ENCODE results near the gene KIAA1549. TPM values are rescaled to one million over a fixed set of nuclear protein-coding genes. Genes with fewer than 3 reads are reported as not detected.

The KIAA1549 gene
- total RNA-seq, 1 donor from 2014 or later = 0.77 TPM

DNA sequence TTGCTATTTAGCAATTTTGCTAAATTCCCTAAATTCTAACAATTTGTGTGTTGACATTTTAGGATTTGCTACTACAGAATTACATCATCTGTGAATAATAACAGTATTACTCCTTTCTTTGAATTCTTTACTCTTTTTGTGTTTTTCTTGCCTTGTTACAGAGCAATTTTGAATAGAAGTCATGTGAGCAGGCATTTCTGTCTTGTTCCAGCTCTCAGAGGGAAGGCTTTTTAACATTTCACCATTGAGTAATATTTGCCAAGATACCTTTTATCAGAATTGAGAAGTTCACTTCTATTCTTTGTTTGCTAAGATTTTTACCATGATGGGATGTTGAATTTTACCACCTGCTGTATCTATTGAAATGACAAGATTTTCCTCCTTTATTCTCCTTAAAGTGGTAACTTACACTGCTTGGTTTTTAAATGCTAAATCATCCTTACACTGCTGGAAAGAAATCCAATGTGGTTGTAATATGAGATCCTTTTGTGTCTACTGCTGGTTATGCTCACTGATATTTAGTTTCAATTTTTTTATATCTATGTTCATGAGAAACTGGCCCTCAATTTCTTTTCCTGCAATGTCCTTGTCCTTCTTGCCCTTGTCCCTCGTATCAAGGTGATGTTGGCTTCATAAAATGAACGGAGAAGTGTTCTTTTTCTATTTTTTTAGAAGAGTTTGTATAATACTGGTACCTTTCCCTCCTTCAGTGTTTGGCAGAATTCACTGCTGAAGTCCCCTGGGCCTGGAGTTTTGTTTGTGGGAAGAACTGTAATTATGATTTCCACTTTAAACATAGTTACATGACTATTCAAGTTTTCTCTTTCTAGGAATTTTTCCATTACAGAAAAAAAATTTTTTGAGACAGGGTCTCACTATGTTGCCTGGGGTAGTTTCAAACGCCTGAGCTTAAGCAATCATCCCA is 132.9 kb downstream of the KIAA1549 start:
- intact Hi-C loops (cut with micrococcal nuclease) = no loop called here
- H3K27ac Mint-ChIP-seq = no peak overlapping the region
- H3K27me3 Mint-ChIP-seq = peaks cover 29% of the 10 kb centered on the region
- H3K4me1 Mint-ChIP-seq = peaks cover under 1% of the 10 kb centered on the region
- no peaks in the 10 kb centered on the region for H3K9me3 Mint-ChIP-seq
- no peak overlapping the region for H3K4me3 Mint-ChIP-seq
- no peaks in the 10 kb centered on the region for H3K36me3 Mint-ChIP-seq (ENCODE audit: low read depth)
- no peak for DNase-seq

DNA sequence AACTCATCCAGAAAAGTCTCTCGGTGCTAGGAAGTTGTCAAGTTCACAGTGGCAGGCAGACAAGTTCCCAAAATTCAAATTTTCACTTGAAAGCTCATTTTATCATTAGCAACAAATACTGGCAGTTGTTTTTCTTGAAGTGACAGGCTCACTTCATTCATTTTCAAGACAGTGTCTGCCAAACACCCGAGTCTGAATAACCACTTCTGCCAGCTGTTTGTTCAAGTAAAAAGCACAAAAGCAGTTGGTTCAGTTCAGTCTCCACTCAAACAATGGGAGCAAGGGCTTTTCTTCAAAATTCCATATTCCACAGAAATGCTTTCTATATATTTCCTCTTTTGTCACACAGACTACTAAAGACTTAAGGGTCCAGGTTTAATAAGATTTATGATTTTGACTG is 135.5 kb downstream of the KIAA1549 start:
- no peaks in the 10 kb centered on the region for H3K9me3 Mint-ChIP-seq
- no peaks in the 10 kb centered on the region for H3K4me1 Mint-ChIP-seq
- no peak for DNase-seq
- no peaks in the 10 kb centered on the region for H3K36me3 Mint-ChIP-seq (ENCODE audit: low read depth)
- intact Hi-C loops (cut with micrococcal nuclease) = no loop called here
- H3K4me3 Mint-ChIP-seq = no peak overlapping the region
- peaks cover 30% of the 10 kb centered on the region for H3K27me3 Mint-ChIP-seq
- no peak overlapping the region for H3K27ac Mint-ChIP-seq

GRCh38 chr7:138843632-138844580 is 137.3 kb downstream of the KIAA1549 start:
- DNase-seq = no peak
- Mint-ChIP-seq H3K4me1 (no peaks in the 10 kb centered on the region), H3K4me3 (no peak overlapping the region), H3K36me3 (ENCODE audit: low read depth) (no peaks in the 10 kb centered on the region), H3K27me3 (peaks cover 23% of the 10 kb centered on the region), H3K27ac (no peak overlapping the region), H3K9me3 (no peaks in the 10 kb centered on the region)
- intact Hi-C loops (cut with micrococcal nuclease) = no loop called here

GRCh38 chr7:138842111-138842510 is 139.1 kb downstream of the KIAA1549 start:
- Mint-ChIP-seq H3K4me3 (no peak overlapping the region), H3K36me3 (ENCODE audit: low read depth) (no peaks in the 10 kb centered on the region), H3K9me3 (no peaks in the 10 kb centered on the region), H3K27me3 (peaks cover 11% of the 10 kb centered on the region), H3K27ac (no peak overlapping the region), H3K4me1 (no peaks in the 10 kb centered on the region)
- intact Hi-C loops (cut with micrococcal nuclease) = no loop called here
- no peak for DNase-seq

GRCh38 chr7:138838166-138838565 is 143.0 kb downstream of the KIAA1549 start:
- no peaks in the 10 kb centered on the region for H3K9me3 Mint-ChIP-seq
- H3K27ac Mint-ChIP-seq = no peak overlapping the region
- no peak overlapping the region for H3K4me3 Mint-ChIP-seq
- intact Hi-C loops (cut with micrococcal nuclease) = no loop called here
- no peaks in the 10 kb centered on the region for H3K36me3 Mint-ChIP-seq (ENCODE audit: low read depth)
- no peak for DNase-seq
- peaks cover 13% of the 10 kb centered on the region for H3K27me3 Mint-ChIP-seq
- H3K4me1 Mint-ChIP-seq = peaks cover 6% of the 10 kb centered on the region

DNA sequence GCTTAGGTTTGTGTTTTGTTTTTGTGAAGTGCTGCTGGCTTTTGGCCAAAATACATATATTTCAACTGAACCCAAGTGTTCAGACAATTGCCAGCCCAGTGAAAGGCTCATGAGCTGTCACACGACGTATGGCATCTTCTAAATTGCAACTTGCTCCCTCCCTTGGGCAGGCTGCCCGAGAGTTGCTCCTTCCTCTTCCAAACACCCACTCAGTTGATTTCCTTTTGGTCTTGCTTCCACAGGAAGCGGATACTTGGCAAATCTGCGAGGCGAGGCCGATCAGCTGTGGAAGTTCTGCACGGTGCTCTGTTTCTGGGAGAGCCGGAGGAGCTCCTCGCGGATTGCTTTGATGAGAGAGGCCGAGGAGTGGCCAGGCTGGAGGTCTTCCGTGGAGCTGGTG is 143.6 kb downstream of the KIAA1549 start:
- Mint-ChIP-seq H3K4me1 (peaks cover 6% of the 10 kb centered on the region), H3K36me3 (ENCODE audit: low read depth) (no peaks in the 10 kb centered on the region), H3K4me3 (no peak overlapping the region), H3K9me3 (no peaks in the 10 kb centered on the region), H3K27me3 (peaks cover 13% of the 10 kb centered on the region), H3K27ac (no peak overlapping the region)
- no peak for DNase-seq
- intact Hi-C loops (cut with micrococcal nuclease) = no loop called here

- Mint-ChIP-seq H3K9me3 (no peaks in the 10 kb centered on the region), H3K27ac (no peak overlapping the region), H3K27me3 (peaks cover 8% of the 10 kb centered on the region)
Observed at GRCh38 chr7:138835087-138835486, 146.1 kb downstream of the KIAA1549 start.

DNA sequence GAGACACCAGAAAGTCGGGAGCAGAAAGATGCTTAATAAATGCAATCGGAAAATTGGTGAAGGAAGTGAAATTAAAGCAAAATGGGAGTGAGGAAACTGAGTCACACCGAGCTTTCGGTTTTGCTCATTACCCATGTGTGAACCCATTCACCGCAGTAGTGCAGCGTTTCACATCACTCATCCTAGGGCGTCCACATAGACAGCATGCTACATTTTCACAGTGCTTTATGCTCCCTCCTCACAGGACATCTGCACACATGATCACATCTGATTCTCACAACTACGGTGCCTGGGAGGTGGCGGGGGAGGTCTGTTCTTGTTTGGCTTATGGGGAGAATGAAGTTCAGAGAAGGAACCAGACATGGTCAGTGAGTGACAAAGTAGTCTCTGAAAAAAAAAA is 146.6 kb downstream of the KIAA1549 start:
- Mint-ChIP-seq H3K27me3 (peaks cover 8% of the 10 kb centered on the region), H3K36me3 (ENCODE audit: low read depth) (no peaks in the 10 kb centered on the region), H3K9me3 (no peaks in the 10 kb centered on the region), H3K27ac (no peak overlapping the region), H3K4me1 (peaks cover 6% of the 10 kb centered on the region), H3K4me3 (no peak overlapping the region)
- intact Hi-C loops (cut with micrococcal nuclease) = no loop called here
- DNase-seq = no peak

More at GRCh38 chr7:138835087-138835486, 146.1 kb downstream of the KIAA1549 start:
- Mint-ChIP-seq H3K36me3 (ENCODE audit: low read depth) (no peaks in the 10 kb centered on the region), H3K4me1 (peaks cover 6% of the 10 kb centered on the region), H3K4me3 (no peak overlapping the region)
- DNase-seq = no peak
- intact Hi-C loops (cut with micrococcal nuclease) = no loop called here

- no peaks in the 10 kb centered on the region for H3K9me3 Mint-ChIP-seq
- DNase-seq = no peak
- H3K27me3 Mint-ChIP-seq = peaks cover 7% of the 10 kb centered on the region
- H3K4me3 Mint-ChIP-seq = no peak overlapping the region
- no peaks in the 10 kb centered on the region for H3K36me3 Mint-ChIP-seq (ENCODE audit: low read depth)
- intact Hi-C loops (cut with micrococcal nuclease) = no loop called here
- H3K4me1 Mint-ChIP-seq = peaks cover 6% of the 10 kb centered on the region
- H3K27ac Mint-ChIP-seq = no peak overlapping the region
Observed at GRCh38 chr7:138833596-138833995, 147.6 kb downstream of the KIAA1549 start.

DNA sequence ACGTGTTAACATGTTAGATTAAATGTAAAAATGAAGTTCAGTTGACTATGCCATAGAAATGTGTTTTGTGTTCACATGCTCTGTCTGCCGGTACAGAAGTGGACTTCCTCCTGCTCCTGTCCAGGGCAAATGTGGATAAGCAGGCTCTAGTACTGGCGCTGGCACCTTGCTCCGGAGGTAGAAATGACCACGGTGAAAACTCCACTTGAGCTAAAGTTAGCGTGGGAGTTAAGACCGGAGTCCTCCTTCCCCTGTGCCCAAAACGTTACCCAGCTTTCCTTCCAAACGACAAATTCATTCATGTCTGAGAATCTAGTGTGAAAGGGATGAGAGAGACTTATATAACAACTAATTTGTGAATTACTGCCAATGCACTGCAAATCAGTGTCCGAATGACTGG is 148.2 kb downstream of the KIAA1549 start:
- Mint-ChIP-seq H3K27me3 (peaks cover 10% of the 10 kb centered on the region), H3K36me3 (ENCODE audit: low read depth) (no peaks in the 10 kb centered on the region), H3K4me3 (no peak overlapping the region), H3K4me1 (peaks cover 6% of the 10 kb centered on the region), H3K9me3 (no peaks in the 10 kb centered on the region), H3K27ac (no peak overlapping the region)
- no peak for DNase-seq
- intact Hi-C loops (cut with micrococcal nuclease) = no loop called here

DNA sequence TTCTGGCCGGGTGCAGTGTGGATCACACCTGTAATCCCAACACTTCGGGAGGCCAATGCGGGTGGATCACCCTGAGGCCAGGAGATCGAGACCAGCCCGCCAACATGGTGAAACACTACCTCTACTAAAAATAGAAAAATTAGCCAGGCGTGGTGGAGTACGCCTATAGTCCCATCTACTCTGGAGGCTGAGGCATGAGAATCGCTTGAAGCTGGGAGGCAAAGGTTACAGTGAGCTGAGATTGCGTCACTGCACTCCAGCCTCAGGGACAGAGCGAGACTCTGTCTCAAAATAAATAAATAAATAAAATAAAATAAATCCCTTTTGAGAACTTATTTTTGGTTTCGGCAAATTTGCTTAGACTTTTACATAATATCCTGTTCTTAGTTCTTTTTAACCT is 151.9 kb downstream of the KIAA1549 start:
- no peak for DNase-seq
- H3K27me3 Mint-ChIP-seq = peaks cover 10% of the 10 kb centered on the region
- intact Hi-C loops (cut with micrococcal nuclease) = no loop called here
- H3K4me3 Mint-ChIP-seq = no peak overlapping the region
- H3K27ac Mint-ChIP-seq = no peak overlapping the region
- no peaks in the 10 kb centered on the region for H3K36me3 Mint-ChIP-seq (ENCODE audit: low read depth)
- peaks cover 9% of the 10 kb centered on the region for H3K4me1 Mint-ChIP-seq
- no peaks in the 10 kb centered on the region for H3K9me3 Mint-ChIP-seq

GRCh38 chr7:138828302-138828701 is 152.9 kb downstream of the KIAA1549 start:
- Mint-ChIP-seq H3K27ac (no peak overlapping the region), H3K27me3 (peaks cover 9% of the 10 kb centered on the region), H3K4me3 (no peak overlapping the region), H3K4me1 (peaks cover 7% of the 10 kb centered on the region), H3K9me3 (no peaks in the 10 kb centered on the region), H3K36me3 (ENCODE audit: low read depth) (no peaks in the 10 kb centered on the region)
- intact Hi-C loops (cut with micrococcal nuclease) = no loop called here
- DNase-seq = no peak

DNA sequence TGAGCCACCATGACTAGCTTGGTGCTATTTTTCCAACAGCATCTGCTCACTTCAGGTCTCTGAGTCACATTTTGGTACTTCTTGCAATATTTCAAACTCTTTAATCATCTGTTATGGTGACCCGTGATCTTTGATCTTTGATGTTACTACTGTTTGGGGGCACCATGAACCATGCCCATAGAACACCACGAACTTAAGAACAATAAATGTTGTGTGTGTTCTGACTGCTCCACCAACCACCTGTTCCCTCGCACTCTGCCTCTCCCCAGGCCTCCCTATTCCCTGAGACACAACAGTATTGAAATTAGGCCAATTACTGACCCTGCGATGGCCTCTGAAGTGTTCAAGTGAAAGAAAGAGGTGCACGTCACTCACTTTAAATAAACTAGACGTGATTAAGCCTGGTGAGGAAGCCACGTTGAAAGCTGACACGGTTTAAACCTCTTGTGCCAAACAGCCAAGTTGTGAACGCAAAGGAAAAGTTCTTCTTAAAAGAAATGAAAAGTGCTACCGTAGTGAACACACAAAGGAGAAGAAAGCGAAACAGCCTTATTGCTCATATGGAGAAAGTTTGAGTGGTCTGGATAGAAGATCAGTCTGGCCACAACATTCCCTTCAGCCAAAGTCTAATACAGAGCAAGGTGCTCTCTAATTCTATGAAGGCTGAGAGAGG is 156.0 kb downstream of the KIAA1549 start:
- no peak for DNase-seq
- Mint-ChIP-seq H3K4me3 (no peak overlapping the region), H3K9me3 (no peaks in the 10 kb centered on the region), H3K27me3 (peaks cover 9% of the 10 kb centered on the region), H3K27ac (no peak overlapping the region), H3K36me3 (ENCODE audit: low read depth) (no peaks in the 10 kb centered on the region), H3K4me1 (peaks cover 7% of the 10 kb centered on the region)
- intact Hi-C loops (cut with micrococcal nuclease) = no loop called here
